ENCODE results near the gene HCCS. TPM values are rescaled to one million over a fixed set of nuclear protein-coding genes. Genes with fewer than 3 reads are reported as not detected.

HCCS gene
- total RNA-seq, 1 experiment from 2014 or later, result 32.7 TPM

DNA sequence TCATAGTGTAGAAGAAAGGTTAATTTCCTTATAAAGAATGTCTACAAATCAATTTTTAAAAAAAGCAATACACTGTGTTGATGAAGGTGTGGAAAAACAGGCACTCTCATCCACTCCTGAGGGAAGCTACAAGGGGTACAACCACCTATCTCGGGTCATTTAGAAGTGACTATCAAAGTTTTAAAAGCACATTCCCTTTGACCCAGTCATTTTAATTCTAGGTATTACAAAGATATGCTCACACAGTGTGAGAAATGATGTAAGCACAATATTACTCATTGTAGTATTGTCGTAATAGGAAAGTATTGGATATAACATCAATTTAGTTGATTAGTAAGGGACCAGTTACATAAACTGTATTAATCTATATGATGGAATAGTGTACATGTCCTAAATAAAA, 7.4 kb upstream of the HCCS start:
- ChIA-PET POLR2A (no interaction called here), CTCF (no interaction called here)
- H3K9me3 ChIP-seq (ENCODE audit: control insufficient read depth, insufficient read depth, low read depth, low read length), result no peaks in the 10 kb centered on the region
- no peak overlapping the region for H3K4me3 ChIP-seq (ENCODE audit: low read depth in 2 of 2, low read length in 2 of 2)
- intact Hi-C loops (cut with micrococcal nuclease; ENCODE audit: unreplicated experiment) (no loop called here), in situ Hi-C loops (cut with HindIII; ENCODE audit: low pct_unique_long_range_greater_than_20kb, low sequenced_read_pairs) (no loop called here)
- ATAC-seq (no peak), DNase-seq (ENCODE audit: low read depth, low spot score) (no peak)
- TF ChIP-seq, protein P1, sequence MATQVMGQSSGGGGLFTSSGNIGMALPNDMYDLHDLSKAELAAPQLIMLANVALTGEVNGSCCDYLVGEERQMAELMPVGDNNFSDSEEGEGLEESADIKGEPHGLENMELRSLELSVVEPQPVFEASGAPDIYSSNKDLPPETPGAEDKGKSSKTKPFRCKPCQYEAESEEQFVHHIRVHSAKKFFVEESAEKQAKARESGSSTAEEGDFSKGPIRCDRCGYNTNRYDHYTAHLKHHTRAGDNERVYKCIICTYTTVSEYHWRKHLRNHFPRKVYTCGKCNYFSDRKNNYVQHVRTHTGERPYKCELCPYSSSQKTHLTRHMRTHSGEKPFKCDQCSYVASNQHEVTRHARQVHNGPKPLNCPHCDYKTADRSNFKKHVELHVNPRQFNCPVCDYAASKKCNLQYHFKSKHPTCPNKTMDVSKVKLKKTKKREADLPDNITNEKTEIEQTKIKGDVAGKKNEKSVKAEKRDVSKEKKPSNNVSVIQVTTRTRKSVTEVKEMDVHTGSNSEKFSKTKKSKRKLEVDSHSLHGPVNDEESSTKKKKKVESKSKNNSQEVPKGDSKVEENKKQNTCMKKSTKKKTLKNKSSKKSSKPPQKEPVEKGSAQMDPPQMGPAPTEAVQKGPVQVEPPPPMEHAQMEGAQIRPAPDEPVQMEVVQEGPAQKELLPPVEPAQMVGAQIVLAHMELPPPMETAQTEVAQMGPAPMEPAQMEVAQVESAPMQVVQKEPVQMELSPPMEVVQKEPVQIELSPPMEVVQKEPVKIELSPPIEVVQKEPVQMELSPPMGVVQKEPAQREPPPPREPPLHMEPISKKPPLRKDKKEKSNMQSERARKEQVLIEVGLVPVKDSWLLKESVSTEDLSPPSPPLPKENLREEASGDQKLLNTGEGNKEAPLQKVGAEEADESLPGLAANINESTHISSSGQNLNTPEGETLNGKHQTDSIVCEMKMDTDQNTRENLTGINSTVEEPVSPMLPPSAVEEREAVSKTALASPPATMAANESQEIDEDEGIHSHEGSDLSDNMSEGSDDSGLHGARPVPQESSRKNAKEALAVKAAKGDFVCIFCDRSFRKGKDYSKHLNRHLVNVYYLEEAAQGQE (IDR thresholded peaks at IDR 0.05; ENCODE audit: insufficient read depth in 1 of 2, low read depth in 2 of 2, low read length in 1 of 2), result no peak
- no peak for TF ChIP-seq TCF7L2 (IDR thresholded peaks at IDR 0.05; ENCODE audit: low read depth, low read length)
- TF ChIP-seq SIN3A (IDR thresholded peaks at IDR 0.05; ENCODE audit: borderline replicate concordance, insufficient read depth, low read depth, low read length), result no peak
- TF ChIP-seq POLR2AphosphoS5 (IDR thresholded peaks at IDR 0.05; ENCODE audit: low read depth, low read length), result no peak
- TF ChIP-seq, protein P2, sequence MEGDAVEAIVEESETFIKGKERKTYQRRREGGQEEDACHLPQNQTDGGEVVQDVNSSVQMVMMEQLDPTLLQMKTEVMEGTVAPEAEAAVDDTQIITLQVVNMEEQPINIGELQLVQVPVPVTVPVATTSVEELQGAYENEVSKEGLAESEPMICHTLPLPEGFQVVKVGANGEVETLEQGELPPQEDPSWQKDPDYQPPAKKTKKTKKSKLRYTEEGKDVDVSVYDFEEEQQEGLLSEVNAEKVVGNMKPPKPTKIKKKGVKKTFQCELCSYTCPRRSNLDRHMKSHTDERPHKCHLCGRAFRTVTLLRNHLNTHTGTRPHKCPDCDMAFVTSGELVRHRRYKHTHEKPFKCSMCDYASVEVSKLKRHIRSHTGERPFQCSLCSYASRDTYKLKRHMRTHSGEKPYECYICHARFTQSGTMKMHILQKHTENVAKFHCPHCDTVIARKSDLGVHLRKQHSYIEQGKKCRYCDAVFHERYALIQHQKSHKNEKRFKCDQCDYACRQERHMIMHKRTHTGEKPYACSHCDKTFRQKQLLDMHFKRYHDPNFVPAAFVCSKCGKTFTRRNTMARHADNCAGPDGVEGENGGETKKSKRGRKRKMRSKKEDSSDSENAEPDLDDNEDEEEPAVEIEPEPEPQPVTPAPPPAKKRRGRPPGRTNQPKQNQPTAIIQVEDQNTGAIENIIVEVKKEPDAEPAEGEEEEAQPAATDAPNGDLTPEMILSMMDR (IDR thresholded peaks at IDR 0.05), result no peak
- no peaks in the 10 kb centered on the region for H3K36me3 ChIP-seq (ENCODE audit: control insufficient read depth, insufficient read depth, low read length)
- no peak overlapping the region for H3K27ac ChIP-seq (ENCODE audit: low read length)
- BruUV-seq (replicated peaks), result no TSS peak
- H3K4me1 ChIP-seq (ENCODE audit: control insufficient read depth, insufficient read depth, low read length), result no peaks in the 10 kb centered on the region
- no peaks in the 10 kb centered on the region for H3K27me3 ChIP-seq (ENCODE audit: control insufficient read depth, insufficient read depth, low read length)

- Histone ChIP-seq H3K27ac (ENCODE audit: low read length) (no peak overlapping the region), H3K4me3 (ENCODE audit: low read depth in 2 of 2, low read length in 2 of 2) (no peak overlapping the region), H3K27me3 (ENCODE audit: control insufficient read depth, insufficient read depth, low read length) (no peaks in the 10 kb centered on the region), H3K36me3 (ENCODE audit: control insufficient read depth, insufficient read depth, low read length) (no peaks in the 10 kb centered on the region), H3K9me3 (ENCODE audit: control insufficient read depth, insufficient read depth, low read depth, low read length) (no peaks in the 10 kb centered on the region), H3K4me1 (ENCODE audit: control insufficient read depth, insufficient read depth, low read length) (no peaks in the 10 kb centered on the region)
- ChIA-PET POLR2A (no interaction called here), CTCF (no interaction called here)
- ATAC-seq, result no peak
- TF ChIP-seq POLR2AphosphoS5 (IDR thresholded peaks at IDR 0.05; ENCODE audit: low read depth, low read length) (no peak), TCF7L2 (IDR thresholded peaks at IDR 0.05; ENCODE audit: low read depth, low read length) (no peak), SIN3A (IDR thresholded peaks at IDR 0.05; ENCODE audit: borderline replicate concordance, insufficient read depth, low read depth, low read length) (no peak)
- TF ChIP-seq, protein P2 (IDR thresholded peaks at IDR 0.05), result no peak
- TF ChIP-seq, protein P1 (IDR thresholded peaks at IDR 0.05; ENCODE audit: insufficient read depth in 1 of 2, low read depth in 2 of 2, low read length in 1 of 2), result no peak
- in situ Hi-C loops (cut with HindIII; ENCODE audit: low pct_unique_long_range_greater_than_20kb, low sequenced_read_pairs) (no loop called here), intact Hi-C loops (cut with micrococcal nuclease; ENCODE audit: unreplicated experiment) (no loop called here)
- no peak for DNase-seq (ENCODE audit: low read depth, low spot score)
- no TSS peak for BruUV-seq (replicated peaks)
Observed at GRCh38 chrX:11105080-11105479, 6.1 kb upstream of the HCCS start.

All from Panc1 (cell line).